Thyroid gland (tissue), 4 donors: Measurements from ENCODE around the gene HDGFL2. TPM values are rescaled to one million over a fixed set of nuclear protein-coding genes. Genes with fewer than 3 reads are reported as not detected.

ENCODE experiments used
- DNase-seq, 2 donors: peaks; one replicate each; pipeline ENCODE4 v3.0.0-alpha.2; 2019
- H3K27ac ChIP-seq, 3 donors: fragments of 200-600 bp; sonication (generic); 1 replicate in 2 of 3; 2 replicates in 1 of 3; pipeline ENCODE4 v1.5.1; 2016 to 2019; ENCODE audit warnings: mild to moderate bottlenecking in 1 of 3, moderate library complexity in 1 of 3
- H3K27me3 ChIP-seq: fragments of 200-600 bp; sonication (generic); one replicate; pipeline ENCODE4 v1.5.1; 2019
- H3K36me3 ChIP-seq, 2 donors: fragments of 200-600 bp; sonication (generic); one replicate each; pipeline ENCODE4 v1.5.1; 2016 to 2019
- H3K4me1 ChIP-seq, 2 donors: fragments of 200-600 bp; sonication (generic); one replicate each; pipeline ENCODE4 v1.5.1; 2017 to 2019
- H3K4me3 ChIP-seq, 3 donors: fragments of 200-600 bp; sonication (generic); replicated peaks in 1 of 3; 1 replicate in 2 of 3; 2 replicates in 1 of 3; pipeline ENCODE4 v1.5.1; 2016; ENCODE audit warnings: mild to moderate bottlenecking in 1 of 3
- H3K9me3 ChIP-seq: fragments of 200-600 bp; sonication (generic); one replicate; pipeline ENCODE4 v1.5.1; 2017
- POLR2A ChIP-seq, 2 donors: fragments of 450-650 bp; IDR thresholded peaks; one replicate each; pipeline ENCODE4 v1.6.1; 2017; ENCODE audit warnings: antibody characterized with exemption in 2 of 2, mild to moderate bottlenecking in 2 of 2, moderate library complexity in 1 of 2
- WGBS, 2 donors: methylation state at CpG; one replicate each; pipeline ENCODE4 v1.1.5; 2017; 5-methylcytosine and 5-hydroxymethylcytosine counted together
- intact Hi-C: fragments of 100-400 bp; cut with DNase I; formaldehyde crosslinking; loops from one replicate; pipeline ENCODE4 v1.15.1; 2023
- total RNA-seq, 4 donors: library from RNA; depleted of rRNA; stranded (reverse); fragments of >200 nt; gene quantifications; one replicate each; pipeline ENCODE4 v1.2.3, GENCODE V29; 2016
- TF ChIP-seq, protein P1 (sequence below), 6 experiments: fragments of 200-600 bp in 3 of 6; fragments of 450-650 bp in 3 of 6; sonication (generic) in 3 of 6; IDR thresholded peaks; one replicate each; pipeline ENCODE4 v1.5.1; 2016 to 2019; ENCODE audit warnings: antibody characterized with exemption in 6 of 6, mild to moderate bottlenecking in 2 of 6, inconsistent platforms in 1 of 6, moderate library complexity in 1 of 6

The HDGFL2 gene
- total RNA-seq, 4 donors from 2014 or later: 26.5 to 42.3 (median 28.4) TPM

GRCh38 chr19:4518345-4519171, 46.5 kb downstream of the HDGFL2 start, which contains the start of gene PLIN4:
Gene PLIN4 (minus strand): TSS chr19:4518486. CDS start chr19:4518272, 214 bp downstream.
- no peak within 1 kb of the TSS for H3K27ac ChIP-seq
- DNase-seq: peak; percentile 10 to 13

DNA sequence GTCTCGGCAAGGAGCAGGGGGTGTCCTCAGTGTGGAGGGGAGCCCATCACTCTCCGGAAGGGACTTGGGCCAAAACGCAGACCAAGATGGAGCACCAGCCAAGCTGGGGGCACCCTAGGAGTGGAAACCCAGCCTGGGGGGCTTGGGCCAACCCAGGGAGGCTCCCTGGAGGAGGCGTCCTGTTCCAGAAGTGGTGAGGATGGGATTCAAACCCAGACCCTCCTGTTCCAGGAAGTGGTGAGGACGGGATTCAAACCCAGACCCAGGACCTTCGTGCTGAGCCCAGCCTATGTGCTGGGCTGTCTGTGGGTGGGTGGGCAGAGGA, 47.0 kb downstream of the HDGFL2 start:
- H3K4me1 ChIP-seq: no peaks in the 10 kb centered on the region
- no peak overlapping the region for H3K27ac ChIP-seq
- no peaks in the 10 kb centered on the region for H3K36me3 ChIP-seq
- DNase-seq: no peak
- no peaks in the 10 kb centered on the region for H3K27me3 ChIP-seq
- no peak overlapping the region for H3K4me3 ChIP-seq
- WGBS, 2 donors: 80 to 90% methylated on average over 3 to 6 of the region's 6 CpGs
- intact Hi-C loops: no loop called here
- TF ChIP-seq, protein P1, sequence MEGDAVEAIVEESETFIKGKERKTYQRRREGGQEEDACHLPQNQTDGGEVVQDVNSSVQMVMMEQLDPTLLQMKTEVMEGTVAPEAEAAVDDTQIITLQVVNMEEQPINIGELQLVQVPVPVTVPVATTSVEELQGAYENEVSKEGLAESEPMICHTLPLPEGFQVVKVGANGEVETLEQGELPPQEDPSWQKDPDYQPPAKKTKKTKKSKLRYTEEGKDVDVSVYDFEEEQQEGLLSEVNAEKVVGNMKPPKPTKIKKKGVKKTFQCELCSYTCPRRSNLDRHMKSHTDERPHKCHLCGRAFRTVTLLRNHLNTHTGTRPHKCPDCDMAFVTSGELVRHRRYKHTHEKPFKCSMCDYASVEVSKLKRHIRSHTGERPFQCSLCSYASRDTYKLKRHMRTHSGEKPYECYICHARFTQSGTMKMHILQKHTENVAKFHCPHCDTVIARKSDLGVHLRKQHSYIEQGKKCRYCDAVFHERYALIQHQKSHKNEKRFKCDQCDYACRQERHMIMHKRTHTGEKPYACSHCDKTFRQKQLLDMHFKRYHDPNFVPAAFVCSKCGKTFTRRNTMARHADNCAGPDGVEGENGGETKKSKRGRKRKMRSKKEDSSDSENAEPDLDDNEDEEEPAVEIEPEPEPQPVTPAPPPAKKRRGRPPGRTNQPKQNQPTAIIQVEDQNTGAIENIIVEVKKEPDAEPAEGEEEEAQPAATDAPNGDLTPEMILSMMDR (IDR thresholded peaks at IDR 0.05): no peak
- no peak for TF ChIP-seq POLR2A (IDR thresholded peaks at IDR 0.05)
- no peaks in the 10 kb centered on the region for H3K9me3 ChIP-seq

More at GRCh38 chr19:4518345-4519171, 46.5 kb downstream of the HDGFL2 start, which contains the start of gene PLIN4:
- Histone ChIP-seq H3K27me3 (no peaks in the 10 kb centered on the region), H3K9me3 (no peaks in the 10 kb centered on the region), H3K36me3 (no peaks in the 10 kb centered on the region), H3K4me3 (no peak within 1 kb of the TSS), H3K4me1 (no peaks in the 10 kb centered on the region)
- intact Hi-C loops: no loop called here
- WGBS, 2 donors: 69 to 71% methylated on average over 27 to 33 of the region's 34 CpGs
- TF ChIP-seq, protein P1 (IDR thresholded peaks at IDR 0.05): no peak
- TF ChIP-seq POLR2A (IDR thresholded peaks at IDR 0.05): no peak

- Histone ChIP-seq H3K27me3 (no peaks in the 10 kb centered on the region), H3K36me3 (no peaks in the 10 kb centered on the region), H3K4me1 (no peaks in the 10 kb centered on the region), H3K9me3 (no peaks in the 10 kb centered on the region), H3K27ac (no peak overlapping the region), H3K4me3 (no peak overlapping the region)
- intact Hi-C loops: loop anchor here (10.0 kb wide), 1 partner anchor 255 kb away; no protein-coding TSS in a partner anchor
- 64 to 82% methylated on average over 8 to 9 of the region's 9 CpGs for WGBS, 2 donors
- no peak for TF ChIP-seq POLR2A (IDR thresholded peaks at IDR 0.05)
- TF ChIP-seq, protein P1 (IDR thresholded peaks at IDR 0.05): no peak
- DNase-seq: no peak
Measured at GRCh38 chr19:4519521-4520277, 47.6 kb downstream of the HDGFL2 start.

GRCh38 chr19:4521170-4521887, 49.2 kb downstream of the HDGFL2 start:
- Histone ChIP-seq H3K4me3 (no peak overlapping the region), H3K4me1 (no peaks in the 10 kb centered on the region), H3K9me3 (no peaks in the 10 kb centered on the region), H3K36me3 (no peaks in the 10 kb centered on the region), H3K27me3 (no peaks in the 10 kb centered on the region), H3K27ac (no peak overlapping the region)
- TF ChIP-seq, protein P1 (IDR thresholded peaks at IDR 0.05): no peak
- TF ChIP-seq POLR2A (IDR thresholded peaks at IDR 0.05): no peak
- 75 to 83% methylated on average over 11 of the region's 11 CpGs for WGBS, 2 donors
- intact Hi-C loops: loop anchor here (10.0 kb wide), 1 partner anchor 257 kb away; no protein-coding TSS in a partner anchor
- DNase-seq: no peak
